ENCODE measurements around the gene LRRC7.
A peak's percentile ranks its signal among the peaks of the same experiment; 100 is the strongest.
"Not testable (repeated sequence)": the region's sequence is repeated elsewhere in the genome, so short reads cannot be mapped to it uniquely, and the experiment has no call there.

LRRC7 gene

DNA sequence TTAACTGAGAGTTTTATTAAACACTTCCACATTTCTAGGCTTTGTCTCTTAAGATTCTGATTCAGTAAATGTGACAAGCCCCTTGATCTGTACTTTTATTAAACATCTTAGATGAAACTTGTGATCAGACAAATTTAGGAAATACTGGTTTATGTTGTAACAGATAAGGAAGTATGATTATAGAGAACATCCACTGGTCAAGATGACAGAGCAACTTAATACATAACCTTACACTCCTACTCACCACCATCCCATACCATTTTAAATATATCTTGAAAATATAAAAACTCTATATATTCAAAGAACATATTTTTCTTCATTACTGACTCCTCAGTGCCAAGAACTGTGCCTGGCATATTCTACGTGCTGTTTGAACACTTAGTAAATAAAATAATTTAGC, 420.2 kb downstream of the LRRC7 start:
- no peak for DNase-seq

DNA sequence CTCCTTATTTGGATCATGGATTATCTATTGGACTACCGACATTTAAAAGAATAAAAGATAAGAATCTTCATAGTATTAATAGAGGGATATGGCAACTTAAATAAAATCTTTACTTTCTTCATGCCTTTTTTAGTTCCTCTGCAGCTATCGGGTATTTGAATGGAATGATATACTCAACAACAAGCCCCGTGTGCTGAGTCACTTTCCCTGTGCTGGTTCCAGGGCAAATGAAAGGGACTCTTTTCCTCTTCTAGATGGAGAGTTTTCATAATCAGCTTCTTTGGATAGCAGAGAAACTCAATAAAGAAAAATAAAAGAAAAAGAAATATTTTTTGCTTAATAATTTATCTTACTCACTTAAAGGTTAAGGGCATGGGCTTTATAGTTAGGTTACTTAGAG, 423.9 kb downstream of the LRRC7 start:
- no peak for DNase-seq

DNA sequence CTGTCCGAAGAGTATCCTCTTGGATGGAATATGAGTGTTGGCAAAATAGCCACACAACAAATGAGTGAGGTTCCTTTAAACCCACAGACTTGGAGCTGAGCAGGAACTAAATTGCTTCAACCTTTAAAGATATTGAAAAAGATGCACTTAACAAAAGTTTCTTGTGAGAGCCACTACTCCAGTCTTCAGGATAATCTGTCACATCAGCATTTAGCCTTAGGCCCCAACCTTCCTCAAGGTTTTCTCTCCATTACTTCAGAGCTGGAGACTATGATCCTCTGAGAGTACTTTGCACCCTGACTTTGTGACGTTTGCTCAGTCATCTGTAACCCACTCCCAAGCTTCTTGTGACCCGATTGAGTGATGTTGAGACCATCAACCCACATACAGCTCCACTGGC, 424.9 kb downstream of the LRRC7 start:
- DNase-seq, result no peak

DNA sequence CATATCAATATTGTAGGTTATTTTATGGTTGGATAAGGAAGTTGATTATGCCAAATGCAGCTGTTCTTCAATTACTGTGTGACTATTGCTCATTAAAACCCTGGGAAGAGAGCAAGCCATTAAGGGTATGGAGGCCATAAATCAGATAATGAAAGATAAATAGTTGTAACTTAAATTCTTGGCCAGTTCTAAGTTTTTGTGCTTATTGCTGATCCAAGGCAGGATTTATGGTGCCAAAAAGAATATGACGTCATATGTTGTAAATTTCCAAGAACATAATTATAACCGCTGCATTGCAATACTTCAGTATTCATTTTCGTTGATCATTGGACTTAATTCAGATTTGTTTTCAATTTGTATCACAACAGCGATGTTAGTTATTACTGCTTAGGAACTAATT, 426.1 kb downstream of the LRRC7 start:
- DNase-seq, result no peak

DNA sequence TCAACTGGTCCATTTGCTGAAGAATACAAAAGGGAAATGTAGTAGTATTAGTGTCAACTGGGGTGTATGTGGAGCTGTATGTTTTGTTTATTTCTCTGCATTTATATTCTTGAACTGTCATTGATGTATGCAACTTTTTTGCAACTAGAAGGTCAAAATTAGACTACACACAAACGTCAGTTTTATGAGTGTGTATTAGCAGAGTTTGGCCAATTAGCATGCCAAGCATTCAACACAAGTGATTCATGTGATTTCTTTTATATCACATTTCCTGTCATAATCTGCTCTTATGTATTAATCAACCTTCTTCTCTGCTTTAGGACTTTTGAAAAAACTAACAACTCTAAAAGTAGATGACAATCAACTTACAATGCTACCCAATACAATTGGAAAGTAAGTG, 426.5 kb downstream of the LRRC7 start:
- DNase-seq, result no peak

DNA sequence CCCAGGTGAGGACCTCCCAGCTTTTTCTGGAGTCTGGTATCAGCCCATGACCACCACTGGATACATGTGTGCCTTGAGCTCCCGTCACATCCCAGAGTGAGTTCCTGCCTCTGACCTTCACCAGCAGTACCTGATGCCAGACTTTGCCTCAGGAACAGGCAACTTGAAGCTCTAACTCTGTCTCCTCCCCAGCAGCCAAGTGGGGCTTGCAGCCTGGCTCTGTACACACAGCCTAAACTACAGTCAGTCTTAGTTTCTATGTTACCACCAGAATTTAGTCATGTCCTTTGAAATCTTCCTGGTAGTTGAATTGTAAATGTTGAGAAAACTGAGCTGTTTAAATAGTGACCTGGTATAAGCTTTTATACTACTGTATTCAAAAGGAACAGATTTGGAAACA, 431.1 kb downstream of the LRRC7 start:
- DNase-seq, result no peak

DNA sequence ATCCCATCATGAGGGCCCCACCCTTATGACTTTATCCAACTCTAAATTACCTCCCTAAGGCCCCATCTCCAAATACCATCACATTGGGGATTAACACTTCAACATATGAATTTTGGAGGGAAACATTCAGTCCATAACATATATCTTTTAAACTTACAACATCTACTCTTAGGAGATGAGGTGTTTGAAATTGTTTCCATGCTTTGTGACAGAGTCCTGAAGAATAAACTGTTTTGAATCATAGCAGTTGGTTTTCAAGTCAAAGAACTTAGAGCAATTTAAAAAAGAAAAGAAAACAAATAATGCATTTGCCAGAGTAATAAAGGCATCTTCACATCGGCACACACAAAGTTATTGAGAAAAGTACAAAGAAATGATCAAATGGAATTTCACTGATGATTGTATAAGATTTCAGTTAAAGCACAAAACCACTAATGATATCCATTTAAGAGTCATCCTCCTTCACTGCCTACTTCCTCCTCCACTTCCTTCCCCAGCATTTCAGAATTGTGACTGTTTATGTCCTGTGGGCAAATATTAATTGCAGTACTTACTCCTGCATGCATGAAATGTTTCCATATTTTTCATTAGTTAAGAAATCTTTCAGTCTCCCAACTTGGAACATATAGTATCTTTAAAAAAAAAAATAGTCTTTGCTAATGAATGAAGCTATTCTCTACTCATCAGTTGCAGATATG, 435.6 kb downstream of the LRRC7 start:
- no peak for DNase-seq

DNA sequence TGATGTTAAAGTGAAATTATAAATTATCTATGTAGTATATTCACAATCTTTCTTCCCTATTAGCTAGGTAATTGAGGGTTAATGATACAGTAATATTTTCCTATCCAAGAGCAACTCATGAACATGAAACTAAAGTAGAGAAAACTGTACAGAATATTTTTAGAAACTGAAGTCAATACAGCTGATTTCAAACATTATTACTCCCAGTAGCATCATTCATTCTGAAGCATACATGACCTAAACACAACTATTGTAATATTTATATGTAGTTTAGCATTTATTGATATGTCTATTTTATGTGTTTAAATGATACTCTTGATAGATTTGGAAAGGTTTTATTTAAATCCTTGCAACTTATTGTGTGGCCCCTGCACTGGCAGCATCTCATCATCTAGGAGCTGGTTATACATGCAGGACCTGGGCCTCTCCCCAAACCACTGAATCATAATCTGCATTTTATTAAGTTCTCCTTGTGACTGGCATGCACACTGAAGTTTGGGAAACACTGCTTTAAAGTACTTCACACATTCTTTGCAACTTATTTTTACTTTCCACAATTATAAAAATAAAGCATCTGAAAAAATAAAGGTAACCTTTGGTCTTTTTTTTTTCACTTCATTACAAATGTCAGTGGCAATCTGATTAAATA, 437.8 kb downstream of the LRRC7 start:
- DNase-seq, result no peak

DNA sequence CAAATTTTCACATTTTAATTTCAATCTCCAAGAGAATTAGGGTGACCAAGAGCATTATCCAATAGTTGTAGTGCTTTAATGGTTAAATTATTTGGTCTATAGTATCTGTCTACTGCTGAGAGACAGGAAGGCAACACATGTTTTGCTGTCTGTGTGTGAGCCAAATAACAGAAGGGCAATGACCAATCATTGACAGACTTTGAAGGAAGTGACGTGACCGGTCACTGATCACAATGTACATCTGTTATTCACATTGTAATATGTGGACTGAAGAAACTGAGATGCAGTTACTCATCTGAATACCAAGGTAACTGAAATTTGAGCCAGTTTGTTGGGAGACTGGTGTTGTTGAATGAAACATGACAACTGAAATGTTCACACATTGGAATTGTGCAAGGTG, 440.9 kb downstream of the LRRC7 start:
- no peak for DNase-seq

DNA sequence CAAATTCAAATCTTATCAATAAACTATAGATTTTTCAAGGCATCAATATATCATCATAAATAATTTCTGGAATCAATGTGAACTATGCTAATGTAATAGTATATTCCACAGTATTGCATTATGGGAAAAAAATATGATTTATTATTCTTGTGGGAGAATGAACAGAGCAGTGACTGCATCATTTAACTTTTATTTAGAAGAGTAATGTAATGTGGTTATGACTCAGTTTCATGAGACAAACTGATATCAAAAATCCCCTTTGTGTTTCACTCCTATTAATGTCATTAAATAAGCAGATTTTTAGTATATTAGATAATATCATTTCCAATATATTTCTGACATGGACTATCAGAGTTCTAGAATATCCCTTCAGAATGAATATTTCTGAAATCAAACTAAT, 450.0 kb downstream of the LRRC7 start:
- no peak for DNase-seq

DNA sequence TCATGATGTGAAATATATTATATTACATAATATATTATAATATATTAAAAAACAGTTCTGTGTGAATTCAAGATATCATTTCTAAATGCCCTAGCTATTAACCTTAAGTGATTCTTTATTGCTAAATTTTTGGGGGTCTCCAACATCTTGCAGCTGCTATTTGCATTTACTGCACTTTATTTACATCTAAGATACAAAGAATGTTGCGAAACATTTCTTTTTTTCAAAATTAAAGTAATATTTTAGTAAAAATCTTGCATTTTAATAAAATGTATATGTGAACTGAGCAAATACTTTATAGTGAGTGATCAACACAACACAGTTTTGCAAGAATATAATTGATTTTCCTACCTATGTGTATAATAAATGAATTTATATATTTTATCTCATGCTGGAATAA, 456.6 kb downstream of the LRRC7 start:
- DNase-seq, result no peak

DNA sequence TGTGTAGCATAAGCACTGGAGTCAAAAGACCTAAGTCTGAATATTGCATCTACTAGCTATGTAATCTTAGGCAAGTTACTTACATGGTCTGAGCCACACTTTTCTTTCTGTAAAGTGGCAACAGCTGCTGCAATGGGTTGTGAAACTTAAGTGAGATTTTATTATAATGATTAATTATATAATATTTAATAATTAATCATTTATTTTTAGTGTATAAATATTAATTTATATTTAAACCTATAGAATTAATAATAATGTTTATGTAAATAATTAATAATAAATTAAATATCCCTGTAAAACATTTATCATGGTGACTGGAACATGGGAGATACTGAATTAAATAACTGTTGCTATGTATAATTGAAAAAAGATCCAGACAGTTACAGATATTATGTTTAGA, 457.3 kb downstream of the LRRC7 start:
- DNase-seq, result no peak

DNA sequence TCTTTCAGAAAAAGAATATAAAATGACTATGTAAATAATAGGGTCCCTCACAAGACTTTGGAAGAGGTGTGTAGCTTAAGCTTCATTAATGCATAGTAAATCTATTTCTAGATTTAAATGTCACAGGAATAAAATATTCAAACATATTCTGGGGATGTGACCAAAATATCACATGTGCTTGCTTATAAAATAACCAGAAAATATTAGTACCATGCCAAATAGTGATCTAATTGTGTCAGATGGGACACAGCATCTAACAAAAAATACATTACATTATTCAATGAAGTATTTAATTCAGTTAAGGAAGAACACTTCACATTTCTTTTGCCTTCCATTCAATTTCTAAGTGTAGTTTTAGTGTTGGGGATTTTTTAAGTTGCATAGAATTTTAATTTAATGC, 458.1 kb downstream of the LRRC7 start:
- no peak for DNase-seq

DNA sequence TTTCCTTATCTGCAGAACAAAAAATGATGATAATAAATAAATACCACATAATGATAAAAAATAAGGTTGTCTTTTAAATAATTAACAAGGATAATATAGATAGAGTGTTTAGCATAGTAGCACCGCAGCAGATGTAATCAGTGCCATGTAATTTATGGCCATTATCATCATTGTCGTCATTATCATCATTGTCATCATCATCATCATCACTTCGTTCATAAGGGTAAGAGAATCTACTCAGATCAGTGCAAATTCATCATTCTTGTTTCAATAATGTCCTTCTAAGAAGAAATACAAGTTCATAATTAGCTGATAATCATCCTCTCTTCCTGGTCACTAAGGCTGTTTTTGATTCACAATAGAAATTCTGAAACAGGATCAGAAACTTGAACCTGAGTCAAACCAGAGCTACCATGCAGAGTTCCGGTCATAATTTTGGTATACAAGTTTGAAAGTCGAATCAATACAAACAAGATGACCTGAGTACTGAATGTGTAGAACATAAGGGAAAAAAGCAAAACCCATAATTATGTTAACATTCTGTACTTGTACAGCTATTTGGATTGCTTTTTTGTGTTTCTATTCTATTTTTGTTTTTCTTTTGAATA, 465.6 kb downstream of the LRRC7 start:
- DNase-seq, result no peak

DNA sequence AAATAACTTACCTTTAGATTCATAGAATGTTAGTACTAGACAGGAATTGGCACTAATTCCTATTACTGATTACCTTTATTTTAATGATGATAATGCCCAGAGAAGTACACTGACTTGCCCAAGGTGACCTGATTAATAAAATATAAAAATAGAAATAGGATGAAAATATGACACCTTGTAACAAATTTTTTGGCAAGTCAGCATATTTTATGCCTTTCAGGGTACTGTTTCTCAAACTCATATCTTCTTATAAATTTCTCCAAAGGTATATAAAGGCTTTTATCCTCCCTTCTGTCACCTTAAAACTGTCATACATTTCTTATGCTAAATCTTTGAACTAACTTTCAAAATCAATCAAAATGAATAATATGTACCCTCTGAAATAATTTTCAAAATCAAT, 466.2 kb downstream of the LRRC7 start:
- DNase-seq, result no peak

DNA sequence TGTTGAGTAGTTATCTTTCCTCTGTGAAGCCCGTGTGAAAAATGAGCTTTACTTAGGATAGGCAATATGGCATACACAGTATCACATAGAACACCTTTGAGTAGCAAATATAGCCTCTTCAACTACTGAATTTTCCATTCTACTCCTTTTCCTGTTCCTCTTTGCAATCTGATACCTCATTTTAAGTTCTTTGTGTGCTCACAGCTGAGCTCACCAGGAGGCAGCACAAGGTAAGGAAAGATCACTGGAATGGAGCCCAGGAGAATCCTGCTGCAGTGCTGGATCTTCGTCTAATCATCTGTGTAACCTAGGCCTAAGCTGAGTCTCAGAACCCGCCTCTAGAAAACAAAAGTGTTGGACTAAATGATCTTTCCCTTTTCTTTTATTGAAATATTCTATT, 466.7 kb downstream of the LRRC7 start:
- no peak for DNase-seq

DNA sequence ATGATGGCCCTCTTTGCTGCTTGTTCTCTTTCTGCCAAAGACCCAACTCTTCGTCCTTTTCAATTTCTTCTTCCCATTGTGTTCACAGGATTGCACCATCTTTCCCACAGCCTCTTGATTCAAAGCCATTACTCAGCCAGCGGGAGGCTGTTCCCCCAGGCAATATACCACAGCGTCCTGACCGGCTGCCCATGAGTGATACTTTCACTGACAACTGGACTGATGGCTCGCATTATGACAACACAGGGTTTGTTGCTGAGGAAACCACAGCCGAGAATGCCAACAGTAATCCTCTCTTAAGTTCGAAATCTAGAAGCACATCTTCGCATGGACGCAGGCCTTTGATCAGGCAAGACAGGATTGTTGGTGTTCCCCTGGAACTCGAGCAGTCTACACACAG, 470.3 kb downstream of the LRRC7 start:
- DNase-seq, result no peak

DNA sequence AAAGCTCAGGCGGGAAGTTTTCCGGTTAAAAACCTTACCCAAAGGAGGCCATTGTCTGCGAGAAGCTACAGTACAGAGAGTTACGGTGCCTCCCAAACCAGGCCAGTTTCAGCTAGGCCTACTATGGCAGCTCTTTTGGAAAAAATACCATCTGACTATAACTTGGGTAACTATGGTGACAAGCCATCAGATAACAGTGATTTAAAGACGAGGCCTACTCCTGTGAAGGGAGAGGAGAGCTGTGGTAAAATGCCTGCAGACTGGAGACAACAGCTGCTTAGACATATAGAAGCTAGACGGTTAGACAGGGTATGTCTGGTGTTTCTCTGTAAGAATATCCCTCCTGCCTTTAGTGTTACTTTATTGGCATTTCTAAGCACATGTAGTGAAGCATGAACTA, 471.8 kb downstream of the LRRC7 start:
- no peak for DNase-seq

DNA sequence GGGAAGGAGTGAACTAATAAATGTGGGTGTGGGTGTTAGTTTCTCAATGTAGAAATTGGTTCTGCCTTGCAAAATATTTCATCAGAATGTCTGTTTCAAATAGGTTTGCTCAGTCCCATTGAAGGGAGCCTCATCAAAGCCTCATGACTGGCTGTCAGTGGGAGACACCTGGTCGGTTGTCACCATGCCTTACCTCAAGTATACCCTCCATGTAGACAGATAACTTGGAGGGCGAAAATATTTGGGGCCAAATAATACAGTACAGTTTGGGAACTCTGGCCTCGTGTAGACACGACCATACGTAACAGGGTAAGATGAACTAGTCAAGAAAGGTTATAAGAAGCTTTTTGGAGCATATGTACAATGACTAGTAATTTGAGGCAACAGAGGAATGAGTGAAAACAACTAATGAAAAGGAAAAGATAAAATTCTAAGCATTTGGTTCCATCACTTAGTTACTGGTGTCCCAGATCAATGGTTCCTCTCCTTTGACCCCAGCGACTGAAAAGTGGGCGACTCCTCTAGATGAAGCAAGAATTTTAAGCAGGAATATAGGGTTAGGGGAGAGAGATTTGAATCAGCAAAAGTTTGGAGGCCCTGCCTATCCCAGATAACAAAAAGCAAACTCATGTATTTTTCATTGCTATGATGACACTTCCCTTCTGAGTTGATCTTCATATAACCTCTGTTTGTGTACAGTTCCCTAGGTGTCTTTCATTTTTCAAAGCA, 473.8 kb downstream of the LRRC7 start:
- DNase-seq, result no peak

DNA sequence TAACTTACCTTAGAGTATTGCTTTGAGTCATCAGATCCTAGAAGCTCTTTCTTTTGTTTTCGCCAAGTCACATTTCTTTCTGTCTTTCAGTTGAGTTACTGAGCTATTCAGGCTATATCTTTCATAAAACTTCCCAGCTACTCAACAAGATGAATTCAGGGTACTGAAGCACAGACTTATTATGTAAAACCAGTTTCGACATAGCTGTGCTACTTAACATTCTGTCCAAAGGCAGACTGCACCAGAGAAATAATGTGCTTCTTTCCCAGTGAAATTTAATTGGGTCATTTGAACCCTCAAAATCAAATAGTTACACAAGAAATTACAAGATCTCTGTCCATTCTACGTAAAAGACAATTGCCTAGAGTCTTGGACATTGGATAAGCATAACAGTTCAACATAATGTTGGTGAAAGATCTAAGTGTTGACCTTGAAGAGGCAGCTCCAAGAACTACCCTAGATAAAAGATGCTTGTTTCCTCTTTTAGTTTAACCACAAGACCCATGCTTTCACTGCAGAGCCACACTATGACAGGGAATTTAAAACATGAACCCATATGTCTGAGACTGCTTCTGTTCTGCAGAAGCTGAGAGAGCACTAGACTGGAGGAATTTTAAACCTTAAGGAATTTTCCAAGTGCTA, 474.5 kb downstream of the LRRC7 start:
- DNase-seq, result peak; percentile 46

DNA sequence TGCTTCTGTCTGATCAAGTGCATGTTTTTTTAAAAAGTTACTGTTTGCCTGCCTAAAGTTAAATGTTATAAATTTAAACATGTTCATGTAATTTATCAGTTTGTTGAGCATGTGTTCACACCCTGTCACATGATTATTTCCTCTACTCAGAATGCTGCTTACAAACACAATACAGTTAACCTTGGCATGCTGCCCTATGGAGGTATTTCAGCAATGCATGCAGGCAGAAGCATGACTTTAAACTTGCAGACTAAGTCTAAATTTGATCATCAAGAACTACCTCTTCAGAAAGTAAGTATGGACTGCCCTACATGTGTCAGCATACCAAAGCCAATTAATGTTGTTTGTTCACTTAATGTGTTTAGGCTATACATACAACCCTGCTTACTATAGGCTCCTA, 476.1 kb downstream of the LRRC7 start:
- no peak for DNase-seq

DNA sequence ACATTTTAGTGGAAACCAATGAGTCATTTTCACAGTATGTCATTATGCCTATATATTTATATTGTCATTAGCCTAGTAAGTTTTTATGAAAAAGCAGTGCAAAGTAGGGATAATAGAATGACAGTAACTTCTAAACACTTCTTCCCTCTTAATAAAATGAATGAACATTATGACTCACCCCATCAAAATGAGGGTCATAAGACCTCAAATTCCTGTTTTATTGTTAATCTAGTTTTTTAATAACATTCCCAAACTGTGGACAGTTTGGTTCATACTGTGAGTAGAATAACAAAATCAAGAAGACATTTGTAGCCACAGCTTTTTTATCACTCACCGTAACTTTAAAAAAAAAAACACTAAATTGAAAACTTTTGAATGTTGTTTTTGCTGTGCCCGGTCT, 477.1 kb downstream of the LRRC7 start:
- DNase-seq, result no peak

DNA sequence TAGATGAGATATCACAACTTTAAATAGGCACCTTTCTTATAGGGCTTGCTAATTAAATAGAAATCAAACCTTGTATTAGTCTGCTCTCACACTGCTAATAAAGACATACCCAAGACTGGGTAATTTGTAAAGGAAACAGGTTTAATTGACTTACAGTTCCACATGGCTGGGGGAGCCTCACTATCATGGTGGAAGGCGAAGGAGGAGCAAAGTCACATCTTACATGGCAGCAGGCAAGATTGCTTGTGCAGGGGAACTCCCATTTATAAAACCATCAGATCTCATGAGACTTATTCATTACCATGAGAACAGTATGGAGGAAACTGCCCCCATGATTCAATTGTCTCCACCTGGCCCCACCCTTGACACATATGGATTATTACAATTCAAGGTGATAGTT, 477.9 kb downstream of the LRRC7 start:
- not testable (repeated sequence) for DNase-seq

Data from SIG-M5 (cell line).